Germinal center (tissue), 1 donor: ENCODE data around the gene TK1.

Experiments used
- DNase-seq: peaks from one replicate; pipeline ENCODE4 v3.0.0; 2012; ENCODE audit warnings: mixed read lengths, low spot score

Gene TK1

DNA sequence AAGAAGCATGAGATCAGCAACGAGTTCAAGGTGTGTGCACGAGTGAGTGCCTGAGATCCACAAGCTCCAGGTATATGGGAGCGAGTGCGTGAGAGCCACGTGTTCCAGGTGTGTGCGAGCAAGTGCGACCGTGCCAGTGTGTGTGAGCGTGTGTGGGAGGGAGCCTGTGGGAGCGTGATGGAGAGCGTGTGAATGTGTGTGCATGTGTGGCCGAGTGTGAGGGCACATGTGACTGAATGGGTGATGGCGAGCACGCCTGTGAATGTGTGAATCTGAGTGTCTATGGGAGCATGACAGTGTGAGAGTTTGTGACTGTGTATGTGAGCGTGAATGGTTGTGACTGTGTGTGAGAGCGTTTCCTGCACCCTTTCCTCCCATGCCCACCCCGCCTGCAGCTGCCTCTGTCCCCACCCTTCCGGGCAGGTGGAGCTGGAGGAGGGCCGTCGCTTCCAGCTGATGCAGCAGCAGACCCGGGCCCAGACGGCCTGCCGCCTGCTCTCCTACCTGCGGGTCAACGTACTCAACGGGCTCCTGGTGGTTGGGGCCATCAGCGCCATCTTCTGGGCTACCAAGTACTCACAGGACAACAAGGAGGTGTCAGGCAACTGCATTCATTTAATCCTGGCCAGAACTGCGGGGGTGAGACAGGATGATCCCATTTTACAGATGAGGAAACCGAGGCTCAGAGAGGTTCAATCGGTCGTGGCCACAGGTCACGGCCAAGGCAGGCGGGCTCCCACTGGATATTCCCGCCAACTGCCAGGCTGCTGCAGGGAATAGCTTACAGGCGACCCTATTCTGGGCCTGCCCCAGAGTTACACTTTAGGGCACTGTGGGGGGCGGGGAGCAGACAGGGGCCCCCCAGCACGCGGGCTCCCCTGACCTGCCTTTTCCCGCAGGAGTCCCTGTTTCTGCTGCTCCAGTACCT lies 52.6 kb downstream of the TK1 start:
- peak; percentile 46 for DNase-seq

DNA sequence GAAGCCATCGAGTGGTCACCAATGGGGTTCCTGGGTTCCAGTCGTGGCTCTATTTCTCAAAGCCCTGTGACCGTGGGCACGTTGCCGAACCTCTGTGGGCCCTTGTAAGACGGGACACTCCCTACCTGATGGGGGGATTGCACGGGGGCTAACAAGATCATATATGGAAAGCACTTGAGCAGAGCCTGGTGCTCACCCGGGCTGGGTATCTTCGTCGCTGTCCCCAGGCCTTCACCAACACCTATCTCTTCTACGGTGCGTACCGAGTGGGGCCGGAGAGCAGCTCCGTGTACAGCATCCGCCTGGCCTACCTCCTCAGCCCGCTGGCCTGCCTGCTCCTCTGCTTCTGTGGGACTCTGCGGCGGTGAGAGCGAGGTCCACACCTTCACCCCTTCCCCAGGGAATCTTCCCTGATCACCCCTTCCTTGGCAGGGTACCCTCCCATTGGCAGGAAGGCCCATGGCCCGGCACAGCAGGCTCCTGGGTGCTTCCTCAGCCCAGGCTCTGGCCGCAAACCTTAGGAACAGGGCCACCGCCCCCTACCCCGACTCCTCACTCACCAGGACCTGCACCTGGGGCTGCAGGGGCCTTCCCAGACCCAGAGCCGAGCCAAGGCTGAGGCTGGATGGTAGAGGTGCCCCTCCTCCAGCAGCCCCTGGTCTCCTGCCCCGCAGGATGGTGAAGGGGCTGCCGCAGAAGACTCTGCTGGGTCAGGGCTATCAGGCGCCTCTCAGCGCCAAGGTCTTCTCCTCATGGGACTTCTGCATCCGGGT lies 53.5 kb downstream of the TK1 start:
- no peak for DNase-seq

DNA sequence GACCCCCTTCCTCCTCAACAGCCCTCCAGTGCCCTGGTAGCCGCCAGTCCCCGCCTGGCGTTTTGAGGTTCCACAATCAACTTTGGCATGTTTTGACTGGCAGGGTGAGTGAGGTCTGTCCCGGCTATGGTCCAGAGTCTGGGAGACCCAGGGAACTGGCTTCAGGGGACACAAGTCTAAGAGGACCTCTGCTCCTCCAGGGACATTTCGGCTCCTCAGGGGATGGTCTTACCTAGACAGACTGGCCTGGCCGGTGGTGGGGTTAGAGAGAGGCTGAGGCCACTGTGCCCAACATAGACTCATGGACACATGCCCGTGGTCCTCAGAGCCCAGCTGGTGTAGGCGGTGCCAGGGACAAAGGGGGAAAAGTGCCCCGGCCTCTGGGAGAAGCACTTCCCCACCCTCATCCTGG lies 54.1 kb downstream of the TK1 start:
- DNase-seq, result no peak

DNA sequence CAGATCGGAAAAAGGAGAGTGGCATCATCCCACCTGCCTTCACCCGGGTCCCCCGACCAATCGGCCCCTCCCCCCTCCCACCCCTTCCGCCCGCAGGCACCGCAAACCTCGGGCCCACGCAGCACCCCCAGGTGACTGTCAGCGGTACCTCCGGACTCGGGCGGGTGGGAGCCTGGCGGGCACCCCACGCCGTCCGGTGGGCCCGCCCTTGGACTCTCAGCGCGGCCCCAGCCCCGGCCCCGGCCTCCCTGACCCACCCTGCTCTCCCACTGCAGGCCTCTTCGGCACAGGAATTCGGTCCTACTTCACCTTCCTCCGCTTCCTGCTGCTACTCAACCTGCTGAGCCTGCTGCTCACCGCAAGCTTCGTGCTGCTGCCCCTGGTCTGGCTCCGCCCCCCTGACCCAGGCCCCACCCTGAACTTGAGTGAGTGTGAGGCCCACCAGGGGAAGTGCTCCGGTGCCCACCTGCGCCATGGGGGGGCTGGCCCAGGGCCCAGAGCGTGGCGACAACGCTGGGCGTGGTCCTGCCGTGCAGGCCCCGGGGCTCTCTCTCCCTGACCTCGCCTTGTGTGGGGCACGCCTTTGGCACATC lies 54.7 kb downstream of the TK1 start:
- peak; percentile 85 for DNase-seq

DNA sequence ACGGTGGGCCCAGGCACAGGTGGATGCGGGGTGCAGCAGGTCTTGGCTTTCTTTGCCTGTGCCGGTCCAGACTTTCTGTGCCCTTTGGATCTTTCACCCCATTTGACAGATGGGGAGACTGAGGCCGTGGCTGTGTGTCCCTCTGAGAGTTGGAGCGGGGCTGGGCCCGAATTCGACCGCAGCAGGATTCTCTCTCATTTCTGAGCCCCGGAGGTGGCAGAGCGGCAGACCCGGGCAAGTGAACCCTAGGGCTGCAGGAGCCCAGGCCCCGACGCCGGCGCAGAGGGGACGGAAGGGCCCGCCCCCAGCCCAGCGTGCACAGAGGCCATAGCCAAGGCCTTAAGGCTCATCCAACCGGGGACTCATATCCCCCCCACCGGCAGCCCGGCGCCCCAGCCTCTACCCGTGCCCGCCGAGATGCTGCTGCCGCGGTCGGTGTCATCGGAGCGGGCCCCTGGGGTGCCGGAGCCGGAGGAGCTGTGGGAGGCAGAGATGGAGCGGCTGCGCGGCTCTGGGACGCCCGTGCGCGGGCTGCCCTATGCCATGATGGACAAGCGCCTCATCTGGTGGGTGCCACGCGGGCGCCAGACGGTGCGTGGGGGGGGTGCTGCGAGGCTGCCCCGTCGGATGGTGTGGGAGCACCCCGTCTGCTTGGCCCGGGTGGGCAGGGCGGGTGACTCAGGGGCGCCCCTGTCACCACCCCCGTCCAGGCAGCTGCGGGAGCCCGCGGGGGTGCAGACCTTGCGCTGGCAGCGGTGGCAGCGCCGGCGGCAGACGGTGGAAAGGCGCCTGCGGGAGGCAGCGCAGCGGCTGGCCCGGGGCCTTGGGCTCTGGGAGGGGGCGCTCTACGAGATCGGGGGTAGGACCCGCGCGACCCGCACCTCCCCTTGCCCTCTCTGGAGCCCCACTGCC lies 55.4 kb downstream of the TK1 start:
- DNase-seq, result peak; percentile 39

DNA sequence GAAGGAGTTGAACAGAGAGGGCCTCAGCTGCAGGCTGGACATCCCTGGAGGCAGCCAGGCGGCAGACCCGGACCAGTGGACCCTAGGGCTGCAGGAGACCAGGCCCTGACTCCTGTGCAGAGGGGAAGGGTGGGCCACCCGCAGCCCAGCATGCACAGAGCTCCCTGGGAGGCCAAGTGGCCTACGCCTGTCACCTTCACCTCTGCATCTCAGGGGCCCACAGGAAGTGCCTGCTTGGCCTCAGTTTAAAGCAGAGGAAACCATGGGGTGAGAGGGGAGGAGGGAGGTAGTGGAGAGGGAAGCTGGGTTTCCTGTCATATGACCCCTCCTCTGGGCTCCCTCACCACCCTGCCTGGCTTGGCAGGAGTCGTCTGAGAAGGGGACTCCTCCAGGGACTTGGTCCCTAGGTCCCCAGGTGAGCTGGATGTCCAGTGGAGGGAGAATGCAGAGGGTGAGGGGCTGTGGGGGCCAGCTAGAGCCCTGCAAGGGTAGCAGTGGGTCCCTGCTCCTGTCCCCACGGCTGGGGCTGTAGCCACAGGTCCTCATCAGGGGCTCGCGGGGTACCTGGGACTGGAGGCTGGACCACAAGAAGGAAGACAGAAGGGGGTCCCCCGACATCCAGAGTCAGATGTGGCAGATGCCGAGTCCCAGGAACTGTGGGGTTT lies 56.3 kb downstream of the TK1 start, which contains the start of gene TMC8:
Gene TMC8, plus strand, starts transcription at position 335 of the 665 bp plus-strand sequence. CDS start 818 bp downstream, outside the sequence.
- DNase-seq, result peak; percentile 80

DNA sequence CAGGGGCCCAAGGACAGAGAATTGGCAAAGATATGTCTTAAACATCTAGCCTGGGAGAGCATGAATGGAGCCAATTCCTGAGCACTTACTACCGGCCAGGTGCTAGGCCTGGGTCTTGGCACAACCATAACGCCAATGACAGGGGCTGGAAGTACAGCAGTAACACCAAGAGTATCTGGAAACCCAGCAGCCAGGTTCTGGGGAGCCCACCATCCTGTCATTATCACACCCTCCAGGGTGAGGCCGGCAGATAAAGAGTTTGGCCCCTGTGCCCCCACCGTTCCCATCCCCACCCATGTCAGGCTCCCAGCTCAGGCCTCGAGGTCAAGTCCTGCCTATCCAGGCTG lies 56.8 kb downstream of the TK1 start:
- no peak for DNase-seq

DNA sequence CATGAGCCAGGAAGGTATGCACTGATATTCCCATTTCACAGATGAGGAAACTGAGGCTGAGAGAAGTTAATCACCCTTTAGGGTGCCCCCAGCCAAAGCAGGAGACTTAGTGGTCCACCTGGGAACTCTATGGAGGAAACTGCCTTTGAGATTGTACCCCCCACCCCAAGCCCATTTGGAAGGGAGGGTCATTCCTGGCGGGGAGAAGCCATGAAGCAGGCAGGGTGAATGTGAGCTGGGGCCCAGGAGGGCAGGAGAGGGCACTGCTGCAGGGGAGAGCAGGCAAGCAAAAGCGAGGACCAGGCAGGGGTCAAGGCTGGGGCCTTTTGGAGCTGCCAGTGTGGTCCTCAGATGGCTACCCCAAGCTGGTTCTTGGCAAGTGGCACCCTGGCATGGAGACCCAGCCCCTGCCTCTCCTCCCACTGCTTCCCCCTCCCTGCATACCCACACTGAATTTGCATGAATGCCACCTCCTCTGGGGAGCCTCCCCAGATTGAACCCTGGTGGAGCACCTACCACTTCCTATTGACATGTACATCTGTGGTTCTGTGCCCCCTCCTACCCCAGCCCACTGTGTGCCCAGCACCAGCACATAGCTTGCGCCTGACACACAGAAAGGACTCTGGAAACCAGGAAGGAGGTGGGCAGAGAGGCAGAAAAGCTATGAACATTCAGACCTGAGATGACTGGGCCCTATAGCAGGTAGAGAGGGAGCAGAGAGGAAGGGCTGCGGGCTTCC lies 57.3 kb downstream of the TK1 start:
- peak; percentile 51 for DNase-seq

DNA sequence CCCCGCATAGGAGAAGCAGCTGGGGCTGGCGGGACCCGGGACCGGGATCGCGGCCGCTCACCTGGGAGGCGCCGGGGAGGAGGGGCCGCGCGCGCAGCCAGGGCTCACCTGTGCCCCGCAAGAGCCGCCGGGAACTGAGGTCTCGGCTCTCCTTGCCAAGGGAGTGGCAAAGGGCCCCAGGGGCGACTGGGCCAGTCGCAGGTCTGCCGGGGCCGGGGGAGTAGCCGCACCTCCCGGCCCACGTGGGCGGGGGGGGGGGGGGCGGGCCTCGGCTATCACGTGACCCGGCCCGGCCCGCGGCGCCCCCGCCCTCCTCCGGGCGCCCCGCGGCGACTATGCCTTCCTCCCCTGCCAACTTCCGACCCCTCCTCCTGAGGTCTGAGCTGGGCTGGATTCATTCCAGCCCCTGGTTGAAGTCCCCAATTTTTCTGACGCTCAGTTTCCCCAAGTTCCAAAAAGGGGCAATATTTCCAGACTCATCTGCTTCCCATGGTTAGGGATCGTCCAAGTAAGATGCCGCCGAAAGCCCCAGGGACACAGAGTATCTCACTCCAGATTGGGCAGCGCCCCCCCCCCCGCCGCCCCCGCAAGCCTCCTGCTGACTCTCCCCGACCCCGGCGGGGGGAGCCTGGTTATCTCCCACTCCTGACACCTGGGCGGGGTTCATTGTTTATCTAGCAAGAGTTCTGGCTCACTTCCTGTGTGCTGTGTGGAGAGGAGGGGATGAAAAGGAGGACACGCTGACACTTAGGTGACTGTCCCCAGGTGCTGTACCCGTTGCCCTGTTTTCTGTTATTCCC lies 58.1 kb downstream of the TK1 start, which contains the start of gene TMC6:
Gene TMC6, minus strand, starts transcription at position 205 of the 800 bp plus-strand sequence. CDS start 1,923 bp downstream, outside the sequence.
- peak; percentile 88 for DNase-seq

DNA sequence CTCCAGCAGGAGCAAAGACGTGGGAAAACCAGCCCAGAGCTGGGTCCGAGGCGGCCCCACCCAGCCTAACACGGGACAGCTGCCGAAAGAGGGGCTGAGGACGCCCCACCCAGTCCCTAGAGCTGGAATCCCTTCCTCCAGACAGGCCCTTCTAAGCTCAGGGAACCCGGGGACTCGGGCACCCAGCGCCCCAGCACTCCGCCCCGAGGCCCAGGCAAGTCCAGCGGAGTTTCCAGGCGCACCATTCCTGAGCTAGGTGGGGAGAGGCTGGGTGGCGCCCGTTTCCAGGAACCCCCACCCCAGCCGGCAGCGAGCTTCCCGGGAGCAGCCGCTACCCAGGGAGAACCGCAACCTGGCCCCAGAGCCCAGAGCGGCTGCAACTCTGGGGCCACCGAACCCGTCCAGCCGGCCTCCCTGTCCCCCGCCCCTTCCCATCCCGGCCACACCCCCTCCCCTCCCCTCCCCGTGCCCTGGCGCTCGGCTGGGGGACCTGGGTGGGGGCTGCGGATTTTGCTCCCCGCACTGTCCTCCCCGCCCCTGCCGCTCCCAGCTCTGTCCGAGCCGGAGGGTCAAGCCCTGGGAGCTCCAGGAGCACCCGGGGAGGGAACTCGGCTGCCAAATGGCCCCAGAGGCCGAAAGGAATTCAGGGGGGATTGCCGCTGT lies 58.8 kb downstream of the TK1 start:
- DNase-seq, result peak; percentile 41

DNA sequence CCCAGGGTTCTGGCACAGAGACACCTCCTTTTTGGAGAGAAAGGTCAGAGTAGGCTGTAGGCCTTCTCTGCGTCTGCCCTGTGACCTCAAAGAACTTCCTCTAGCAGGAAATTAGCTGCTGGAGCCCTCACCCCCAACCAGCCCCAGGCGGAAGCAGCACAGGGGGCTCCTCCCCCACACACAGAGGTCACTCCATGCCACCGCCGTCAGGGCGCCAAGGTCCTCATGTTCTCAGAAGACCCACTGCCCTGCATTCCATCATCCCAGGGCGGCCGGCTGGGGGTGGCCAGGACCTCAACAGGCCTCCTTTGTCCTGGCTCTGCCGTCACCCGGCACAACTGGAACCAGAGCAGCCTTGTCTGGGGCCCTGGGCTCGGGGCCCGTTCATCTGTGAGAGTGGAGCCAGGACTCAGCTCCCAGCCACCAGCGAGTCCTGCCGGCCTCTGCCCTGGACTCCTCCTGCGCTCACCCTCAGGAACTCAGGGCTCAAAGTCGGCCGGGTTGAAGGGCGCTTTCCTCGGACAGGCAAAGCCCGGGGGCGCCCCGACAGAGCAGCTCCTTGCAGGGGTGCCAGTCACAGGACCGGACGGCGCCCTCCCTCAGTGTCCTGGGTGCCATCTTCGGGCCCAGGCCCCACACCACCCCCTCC lies 59.5 kb downstream of the TK1 start:
- peak; percentile 52 for DNase-seq

DNA sequence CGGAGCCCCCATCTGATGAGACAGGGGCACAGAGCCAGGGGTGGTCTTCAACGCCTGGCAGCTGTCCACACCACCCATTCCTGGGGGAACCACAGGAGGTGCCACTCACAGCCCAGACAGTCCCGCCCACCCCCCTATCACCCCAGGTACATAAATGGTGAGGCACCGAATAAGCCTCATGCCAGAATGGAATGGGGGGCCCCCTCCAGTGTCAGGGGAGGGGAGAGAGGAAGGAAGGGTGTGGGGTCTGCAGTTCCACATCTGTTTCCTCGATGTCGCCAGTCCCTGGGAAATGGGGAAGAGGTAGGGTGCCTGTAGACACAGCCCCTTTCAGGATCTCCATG lies 60.0 kb downstream of the TK1 start:
- DNase-seq, result no peak

DNA sequence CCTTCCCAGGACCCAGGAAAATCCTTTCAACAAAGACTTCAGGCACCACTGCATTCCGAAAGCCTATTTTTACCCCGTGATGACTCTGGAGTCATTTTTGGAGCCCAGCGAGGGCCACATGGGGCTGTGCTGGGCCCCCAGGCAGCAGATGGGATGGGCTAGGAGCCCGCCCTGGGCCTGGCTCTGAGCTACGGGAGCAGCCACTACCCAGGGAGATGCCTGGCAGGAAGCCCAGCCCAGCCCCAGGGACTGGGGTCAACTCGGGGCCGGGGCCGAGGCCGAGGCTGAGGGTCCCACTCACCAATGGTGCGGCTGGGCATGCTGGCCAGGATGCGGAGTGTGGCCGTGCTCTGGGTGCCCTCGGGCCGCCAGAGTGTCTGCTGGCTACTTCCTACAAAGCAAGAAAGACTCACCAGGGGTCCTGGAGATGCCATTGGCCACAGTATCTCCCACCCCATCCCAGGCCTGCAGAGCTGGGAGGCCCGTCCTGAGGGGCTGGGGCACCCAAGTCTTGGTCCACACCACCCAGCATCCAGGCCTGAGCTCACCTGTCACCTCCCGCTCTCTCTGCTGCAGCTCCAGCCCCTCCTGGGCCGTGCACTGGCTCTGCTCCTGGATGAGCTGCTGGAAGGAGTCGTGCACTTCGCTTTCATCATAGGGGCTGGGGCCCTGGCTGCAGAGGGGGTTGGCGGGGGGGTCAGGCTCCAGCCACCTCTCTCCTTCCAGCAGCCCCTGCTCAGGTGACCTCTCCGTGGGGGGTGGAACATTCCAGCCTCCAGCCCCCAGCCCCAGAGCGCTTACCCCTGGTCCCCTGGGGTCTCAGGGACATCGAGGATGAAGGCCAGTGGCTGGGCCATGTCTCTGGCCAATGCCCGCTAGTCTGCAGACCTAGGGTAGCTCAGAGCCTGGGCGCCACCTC lies 60.6 kb downstream of the TK1 start:
- no peak for DNase-seq

DNA sequence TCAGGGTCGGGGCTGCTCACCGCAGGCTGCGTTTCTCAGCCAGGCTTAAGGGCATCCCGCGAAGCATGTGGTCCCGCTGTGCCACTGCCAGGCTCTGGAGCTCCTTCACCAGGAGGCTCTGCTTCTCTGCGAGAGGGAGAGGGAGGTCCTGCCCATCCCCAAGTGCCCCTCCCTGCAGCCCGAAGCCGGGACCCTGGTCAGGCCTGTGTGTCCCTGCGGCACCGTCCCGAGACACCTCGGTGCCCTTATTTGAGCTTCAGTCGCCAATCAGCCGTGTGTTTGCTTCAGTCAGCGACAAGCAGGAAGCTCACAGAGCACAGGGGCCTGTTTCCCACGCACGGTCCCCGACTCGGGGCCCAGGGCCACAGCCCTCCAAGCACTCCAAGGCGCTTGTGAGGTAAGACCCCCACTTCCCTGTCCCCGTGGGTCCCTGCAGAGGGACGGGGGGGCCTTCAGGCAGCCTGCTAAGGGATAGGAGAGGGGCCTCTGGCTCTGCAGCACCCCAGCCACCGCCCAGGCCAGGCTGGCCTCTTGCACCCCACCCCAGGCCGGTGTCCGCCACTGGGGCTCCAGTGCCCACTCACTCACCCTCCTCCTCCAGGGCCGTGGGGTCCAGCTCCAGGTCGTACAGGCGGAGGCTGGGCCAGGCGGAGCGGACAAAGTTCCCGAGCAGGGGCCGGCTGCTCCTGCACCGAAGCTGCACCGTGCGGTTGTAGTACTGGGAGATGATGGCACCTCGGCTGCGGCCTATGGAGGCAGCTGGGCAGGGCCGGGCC lies 61.5 kb downstream of the TK1 start:
- DNase-seq, result no peak

DNA sequence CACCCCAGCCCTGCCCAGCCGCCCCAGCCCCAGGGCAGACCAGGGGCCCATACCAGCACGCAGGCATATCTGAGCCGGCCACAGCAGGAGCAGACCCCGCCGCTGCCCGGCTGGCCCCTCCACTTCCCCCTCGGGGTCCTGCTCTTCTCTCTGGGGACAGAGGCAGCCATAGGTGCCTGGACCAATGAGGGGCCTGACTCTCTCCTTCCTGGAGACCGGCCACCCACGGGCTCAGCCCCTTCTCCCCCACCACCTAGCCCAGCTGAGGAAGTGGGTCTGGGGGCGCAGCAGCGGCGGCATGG lies 62.1 kb downstream of the TK1 start:
- DNase-seq, result no peak
